Measurements from ENCODE around the gene FABP3. TPM values are rescaled to one million over a fixed set of nuclear protein-coding genes. Genes with fewer than 3 reads are reported as not detected.

FABP3 gene
- polyA plus RNA-seq (ENCODE audit: insufficient read length in 3 of 3) = 100 to 1,000 TPM in 1 of 3 donors, 10 to 100 TPM in 2; 63.2 to 101 (median 84.3) TPM
- long read RNA-seq, donor 1, transcript FABP3-201 (4 exons, 725 nt) = major isoform, 30 of 30 reads
- long read RNA-seq, donor 1, partial matches to known transcripts = 0 of 30 reads
- long read RNA-seq, donor 1, other reads (novel, unspliced or antisense) = 0 of 30 reads
- long read RNA-seq, donor 2, transcript FABP3-201 (4 exons, 725 nt) = major isoform, 70 of 72 reads
- long read RNA-seq, donor 2, partial matches to known transcripts = 0 of 72 reads
- long read RNA-seq, donor 2, other reads (novel, unspliced or antisense) = 0 of 72 reads
- long read RNA-seq, donor 3, transcript FABP3-201 (4 exons, 725 nt) = major isoform, 26 of 27 reads
- long read RNA-seq, donor 3, partial matches to known transcripts = 0 of 27 reads
- long read RNA-seq, donor 3, other reads (novel, unspliced or antisense) = 0 of 27 reads
- long read RNA-seq, donor 4, transcript FABP3-201 (4 exons, 725 nt) = major isoform, 53 of 63 reads
- long read RNA-seq, donor 4, partial matches to known transcripts = 10 of 63 reads
- long read RNA-seq, donor 4, other reads (novel, unspliced or antisense) = 0 of 63 reads
- long read RNA-seq, donor 5, transcript FABP3-201 (4 exons, 725 nt) = major isoform, 16 of 25 reads
- long read RNA-seq, donor 5, partial matches to known transcripts = 8 of 25 reads
- long read RNA-seq, donor 5, other reads (novel, unspliced or antisense) = 0 of 25 reads
- long read RNA-seq, donor 6, transcript FABP3-201 (4 exons, 725 nt) = major isoform, 25 of 26 reads
- long read RNA-seq, donor 6, partial matches to known transcripts = 0 of 26 reads
- long read RNA-seq, donor 6, other reads (novel, unspliced or antisense) = 0 of 26 reads
- long read RNA-seq, donor 7, transcript FABP3-201 (4 exons, 725 nt) = major isoform, 54 of 75 reads
- long read RNA-seq, donor 7, transcript FABP3-203 (3 exons, 535 nt) = minor isoform, 9 of 75 reads
- long read RNA-seq, donor 7, partial matches to known transcripts = 12 of 75 reads
- long read RNA-seq, donor 7, other reads (novel, unspliced or antisense) = 0 of 75 reads
- long read RNA-seq, donor 8, transcript FABP3-201 (4 exons, 725 nt) = major isoform, 10 of 10 reads
- long read RNA-seq, donor 8, partial matches to known transcripts = 0 of 10 reads
- long read RNA-seq, donor 8, other reads (novel, unspliced or antisense) = 0 of 10 reads
- long read RNA-seq, donor 9, transcript FABP3-203 (3 exons, 535 nt) = minor isoform, 7 of 61 reads
- long read RNA-seq, donor 9, transcript FABP3-201 (4 exons, 725 nt) = major isoform, 54 of 61 reads
- long read RNA-seq, donor 9, partial matches to known transcripts = 0 of 61 reads
- long read RNA-seq, donor 9, other reads (novel, unspliced or antisense) = 0 of 61 reads
- long read RNA-seq, donor 10, transcript FABP3-201 (4 exons, 725 nt) = major isoform, 42 of 44 reads
- long read RNA-seq, donor 10, partial matches to known transcripts = 0 of 44 reads
- long read RNA-seq, donor 10, other reads (novel, unspliced or antisense) = 0 of 44 reads
- long read RNA-seq, donor 11, transcript FABP3-201 (4 exons, 725 nt) = major isoform, 30 of 34 reads
- long read RNA-seq, donor 11, partial matches to known transcripts = 0 of 34 reads
- long read RNA-seq, donor 11, other reads (novel, unspliced or antisense) = 0 of 34 reads
- long read RNA-seq, donor 12, transcript FABP3-201 (4 exons, 725 nt) = major isoform, 48 of 51 reads
- long read RNA-seq, donor 12, partial matches to known transcripts = 0 of 51 reads
- long read RNA-seq, donor 12, other reads (novel, unspliced or antisense) = 0 of 51 reads
- long read RNA-seq, donor 13, transcript FABP3-201 (4 exons, 725 nt) = major isoform, 24 of 30 reads
- long read RNA-seq, donor 13, partial matches to known transcripts = 5 of 30 reads
- long read RNA-seq, donor 13, other reads (novel, unspliced or antisense) = 0 of 30 reads
- long read RNA-seq, donor 14 = 0 reads
- long read RNA-seq, donor 15, transcript FABP3-201 (4 exons, 725 nt) = major isoform, 42 of 43 reads
- long read RNA-seq, donor 15, partial matches to known transcripts = 0 of 43 reads
- long read RNA-seq, donor 15, other reads (novel, unspliced or antisense) = 0 of 43 reads
- long read RNA-seq, donor 16, transcript FABP3-201 (4 exons, 725 nt) = major isoform, 44 of 45 reads
- long read RNA-seq, donor 16, partial matches to known transcripts = 0 of 45 reads
- long read RNA-seq, donor 16, other reads (novel, unspliced or antisense) = 0 of 45 reads

- DNase-seq = peak; percentile 85
These were observed at the start of gene FABP3 for GRCh38 chr1:31373056-31373896. FABP3 (minus strand) TSS chr1:31373076; CDS start chr1:31373014, 62 bp downstream.

- DNase-seq = no peak
These were observed 48.6 kb upstream of the FABP3 start for GRCh38 chr1:31421371-31422040.

- DNase-seq = no peak
These were observed 47.8 kb upstream of the FABP3 start for GRCh38 chr1:31420716-31421115.

- DNase-seq = no peak
These were observed 45.9 kb upstream of the FABP3 start for GRCh38 chr1:31418626-31419323.

GRCh38 chr1:31417148-31417547 is 44.3 kb upstream of the FABP3 start:
- no peak for DNase-seq

- DNase-seq = no peak
These were observed 43.3 kb upstream of the FABP3 start for GRCh38 chr1:31416101-31416736.

- no peak for DNase-seq
These were observed 42.8 kb upstream of the FABP3 start for GRCh38 chr1:31415658-31416057.

- no peak for DNase-seq
These were observed 42.1 kb upstream of the FABP3 start for GRCh38 chr1:31414980-31415370.

- DNase-seq = peak; percentile 54
These were observed 40.6 kb upstream of the FABP3 start for GRCh38 chr1:31413405-31414001.

- no peak for DNase-seq
These were observed 40.0 kb upstream of the FABP3 start, which contains the start of gene SERINC2 for GRCh38 chr1:31412732-31413404. SERINC2 (plus strand) TSS chr1:31413213; CDS start chr1:31413266, 53 bp downstream.

- DNase-seq = no peak
These were observed 39.3 kb upstream of the FABP3 start for GRCh38 chr1:31412205-31412604.

GRCh38 chr1:31410871-31411270 is 38.0 kb upstream of the FABP3 start:
- no peak for DNase-seq

- DNase-seq = no peak
These were observed 37.3 kb upstream of the FABP3 start for GRCh38 chr1:31409946-31410858.

GRCh38 chr1:31408788-31409318 is 36.0 kb upstream of the FABP3 start:
- no peak for DNase-seq
